ENCODE data around the gene IDH1. TPM values are rescaled to one million over a fixed set of nuclear protein-coding genes. Genes with fewer than 3 reads are reported as not detected.
"Not testable (repeated sequence)": the region's sequence is repeated elsewhere in the genome, so short reads cannot be mapped to it uniquely, and the experiment has no call there.

Gene IDH1
- total RNA-seq, 2 donors from 2014 or later, result 250 to 348 TPM

DNA sequence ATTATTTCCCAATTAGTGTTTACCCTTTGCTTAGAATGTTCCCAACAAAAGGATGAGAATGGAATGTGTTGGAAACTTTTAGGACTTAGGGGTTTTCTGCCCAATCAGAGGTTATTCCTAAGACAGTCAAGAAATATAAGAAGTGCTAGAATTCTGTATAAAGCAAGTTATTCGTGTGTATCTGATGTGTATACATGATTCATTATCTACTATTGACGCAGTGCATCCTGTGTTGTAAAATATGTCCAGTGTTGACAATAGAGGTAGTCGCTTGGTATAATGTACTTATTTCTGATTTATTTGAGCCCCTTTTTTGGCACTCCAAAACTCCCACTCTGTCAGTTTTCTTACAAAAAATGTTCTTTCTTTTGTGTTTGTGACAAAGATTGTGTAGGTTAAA lies 12.1 kb upstream of the IDH1 start:
- no peak for DNase-seq
- no peaks in the 10 kb centered on the region for H3K9me3 ChIP-seq
- H3K36me3 ChIP-seq, result no peaks in the 10 kb centered on the region
- peak overlapping the region; percentile 14 to 84 for H3K9ac ChIP-seq (ENCODE audit: low read depth in 2 of 2, low read length in 2 of 2)
- no peaks in the 10 kb centered on the region for H3K4me1 ChIP-seq
- H3K27me3 ChIP-seq, result no peaks in the 10 kb centered on the region
- H3K4me3 ChIP-seq, result peak overlapping the region; percentile 95
- peak overlapping the region; percentile 95 for H3K27ac ChIP-seq
- TF ChIP-seq, protein P1, sequence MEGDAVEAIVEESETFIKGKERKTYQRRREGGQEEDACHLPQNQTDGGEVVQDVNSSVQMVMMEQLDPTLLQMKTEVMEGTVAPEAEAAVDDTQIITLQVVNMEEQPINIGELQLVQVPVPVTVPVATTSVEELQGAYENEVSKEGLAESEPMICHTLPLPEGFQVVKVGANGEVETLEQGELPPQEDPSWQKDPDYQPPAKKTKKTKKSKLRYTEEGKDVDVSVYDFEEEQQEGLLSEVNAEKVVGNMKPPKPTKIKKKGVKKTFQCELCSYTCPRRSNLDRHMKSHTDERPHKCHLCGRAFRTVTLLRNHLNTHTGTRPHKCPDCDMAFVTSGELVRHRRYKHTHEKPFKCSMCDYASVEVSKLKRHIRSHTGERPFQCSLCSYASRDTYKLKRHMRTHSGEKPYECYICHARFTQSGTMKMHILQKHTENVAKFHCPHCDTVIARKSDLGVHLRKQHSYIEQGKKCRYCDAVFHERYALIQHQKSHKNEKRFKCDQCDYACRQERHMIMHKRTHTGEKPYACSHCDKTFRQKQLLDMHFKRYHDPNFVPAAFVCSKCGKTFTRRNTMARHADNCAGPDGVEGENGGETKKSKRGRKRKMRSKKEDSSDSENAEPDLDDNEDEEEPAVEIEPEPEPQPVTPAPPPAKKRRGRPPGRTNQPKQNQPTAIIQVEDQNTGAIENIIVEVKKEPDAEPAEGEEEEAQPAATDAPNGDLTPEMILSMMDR (IDR thresholded peaks at IDR 0.05), result no peak
- intact Hi-C loops (cut with DNase I), result no loop called here

DNA sequence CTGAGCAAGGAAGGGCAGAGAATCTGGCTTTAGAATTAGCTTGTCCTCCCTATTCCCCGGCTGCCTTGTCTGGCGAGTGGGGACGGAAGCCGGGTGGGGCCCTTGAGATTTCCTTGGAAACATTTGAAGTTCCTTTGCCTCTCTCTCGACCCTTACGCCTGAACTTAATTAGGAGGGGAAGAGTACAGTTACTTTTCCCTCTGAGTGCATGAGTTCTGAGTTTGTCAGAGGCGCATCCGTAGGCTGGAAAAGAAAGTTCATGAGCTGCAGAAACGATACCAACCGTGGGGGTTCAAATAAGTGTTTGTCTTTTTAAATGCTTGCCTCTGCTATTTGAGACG lies 11.7 kb upstream of the IDH1 start:
- peak overlapping the region; percentile 84 to 86 for H3K9ac ChIP-seq (ENCODE audit: low read depth in 2 of 2, low read length in 2 of 2)
- TF ChIP-seq, protein P1 (IDR thresholded peaks at IDR 0.05), result no peak
- H3K27me3 ChIP-seq, result no peaks in the 10 kb centered on the region
- no peaks in the 10 kb centered on the region for H3K9me3 ChIP-seq
- no peaks in the 10 kb centered on the region for H3K36me3 ChIP-seq
- intact Hi-C loops (cut with DNase I), result no loop called here
- peak overlapping the region; percentile 95 for H3K27ac ChIP-seq
- DNase-seq, result no peak
- H3K4me1 ChIP-seq, result no peaks in the 10 kb centered on the region
- H3K4me3 ChIP-seq, result peak overlapping the region; percentile 95

DNA sequence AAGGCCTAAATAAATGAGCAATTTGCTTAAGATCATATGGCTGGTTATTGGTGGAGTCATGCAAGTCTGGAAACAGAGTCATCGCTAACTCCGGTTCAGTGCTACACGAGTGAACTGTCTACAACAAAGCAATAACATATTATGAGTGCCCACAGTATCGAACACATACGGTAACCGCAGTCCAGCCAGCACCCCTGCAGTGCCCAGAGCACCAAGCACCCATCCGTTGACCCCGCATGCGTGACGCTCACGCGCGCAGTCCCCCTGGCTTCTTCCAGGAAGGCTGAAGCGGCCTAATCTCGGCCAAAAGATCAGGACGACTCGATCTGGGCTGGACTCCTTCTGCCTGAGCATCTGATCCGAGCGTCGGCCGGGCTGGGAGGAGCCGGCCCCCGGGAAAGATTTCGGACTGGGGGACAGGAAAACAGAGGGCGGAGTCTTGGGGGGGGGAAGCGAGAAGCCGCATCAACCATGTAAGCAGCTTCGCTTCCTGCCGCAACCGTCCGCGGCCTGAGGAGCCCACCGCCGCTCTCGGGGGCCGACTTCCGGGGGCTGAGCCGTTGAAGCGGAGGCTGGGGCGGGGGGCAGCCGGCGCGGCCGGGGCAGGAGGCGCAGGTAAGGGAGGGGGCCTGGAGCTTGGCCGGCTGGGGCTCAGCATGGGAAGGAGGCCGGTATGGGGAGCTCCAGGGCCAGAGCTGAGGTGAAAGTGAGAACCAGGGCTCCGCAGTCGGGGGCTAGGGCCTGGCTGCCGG lies 11.1 kb upstream of the IDH1 start, which contains the start of gene PIKFYVE:
Gene PIKFYVE (plus strand): TSS at position 455 of the 752 bp plus-strand sequence. CDS start 5,265 bp downstream, outside the sequence.
- no peaks in the 10 kb centered on the region for H3K9me3 ChIP-seq
- no peaks in the 10 kb centered on the region for H3K4me1 ChIP-seq
- TF ChIP-seq, protein P1 (IDR thresholded peaks at IDR 0.05), result no peak
- H3K36me3 ChIP-seq, result no peaks in the 10 kb centered on the region
- H3K27ac ChIP-seq, result peak within 1 kb of the TSS; percentile 95
- H3K9ac ChIP-seq (ENCODE audit: low read depth in 2 of 2, low read length in 2 of 2), result peak within 1 kb of the TSS; percentile 84 to 86
- H3K4me3 ChIP-seq, result peak within 1 kb of the TSS; percentile 95
- DNase-seq, result peak; percentile 96
- intact Hi-C loops (cut with DNase I), result no loop called here
- no peaks in the 10 kb centered on the region for H3K27me3 ChIP-seq

GRCh38 chr2:208265371-208265800 lies 10.5 kb upstream of the IDH1 start:
- H3K27me3 ChIP-seq, result no peaks in the 10 kb centered on the region
- peak; percentile 40 for DNase-seq
- H3K9ac ChIP-seq (ENCODE audit: low read depth in 2 of 2, low read length in 2 of 2), result peak overlapping the region; percentile 45 to 82
- no peaks in the 10 kb centered on the region for H3K4me1 ChIP-seq
- H3K4me3 ChIP-seq, result peak overlapping the region; percentile 95
- TF ChIP-seq, protein P1 (IDR thresholded peaks at IDR 0.05), result no peak
- intact Hi-C loops (cut with DNase I), result no loop called here
- no peaks in the 10 kb centered on the region for H3K9me3 ChIP-seq
- H3K27ac ChIP-seq, result peak overlapping the region; percentile 95
- H3K36me3 ChIP-seq, result no peaks in the 10 kb centered on the region

DNA sequence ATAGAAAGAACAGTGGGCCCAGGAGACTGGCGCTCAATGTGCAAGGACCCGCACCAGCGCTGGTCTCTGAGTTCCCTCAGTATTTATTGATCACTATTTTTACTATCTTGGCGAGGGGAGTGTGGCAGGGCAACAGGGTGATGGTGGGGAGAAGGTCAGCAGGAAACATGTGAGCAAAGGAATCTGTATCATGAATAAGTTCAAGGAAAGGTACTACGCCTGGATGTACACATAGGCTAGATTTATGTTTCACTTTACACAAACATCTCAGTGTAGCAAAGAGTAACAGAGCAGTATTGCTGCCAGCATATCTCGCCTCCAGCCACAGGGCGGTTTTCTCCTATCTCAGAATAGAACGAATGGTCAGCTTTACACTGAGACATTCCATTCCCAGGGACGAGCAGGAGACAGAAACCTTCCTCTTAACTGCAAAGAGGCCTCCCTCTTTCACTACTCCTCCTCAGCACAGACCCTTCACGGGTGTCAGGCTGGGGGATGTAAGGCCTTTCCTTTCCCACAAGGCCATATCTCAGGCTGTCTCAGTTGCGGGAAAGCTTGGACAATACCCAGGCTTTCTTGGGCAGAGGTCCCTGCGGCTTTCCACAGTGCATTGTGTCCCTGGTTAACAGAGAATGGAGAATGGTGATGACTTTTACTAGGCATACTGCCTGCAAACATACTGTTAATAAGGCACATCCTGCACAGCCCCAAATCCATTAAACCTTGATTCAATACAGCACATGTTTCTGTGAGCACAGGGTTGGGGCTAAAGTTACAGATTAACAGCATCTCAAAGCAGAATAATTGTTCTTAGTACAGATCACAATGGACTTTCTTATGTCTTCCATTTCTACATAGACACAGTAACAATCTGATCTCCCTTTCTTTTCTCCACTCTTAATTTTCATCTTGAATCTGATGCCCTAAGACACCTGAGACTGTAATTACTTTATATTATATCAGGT lies 2.3 kb upstream of the IDH1 start:
- H3K9me3 ChIP-seq; H3K9ac ChIP-seq (ENCODE audit: low read depth in 2 of 2, low read length in 2 of 2); H3K27me3 ChIP-seq; DNase-seq; H3K4me1 ChIP-seq; H3K4me3 ChIP-seq; intact Hi-C loops (cut with DNase I); H3K36me3 ChIP-seq: not testable (repeated sequence)
- H3K27ac ChIP-seq, result peak overlapping the region; percentile 20

Measured in colonic mucosa (tissue), 4 donors.